Fibroblast of villous mesenchyme (primary cell): ENCODE measurements around the gene ERBB4. TPM values are rescaled to one million over a fixed set of nuclear protein-coding genes. Genes with fewer than 3 reads are reported as not detected.

Experiments
- DNase-seq: peaks from one replicate; pipeline ENCODE4 v3.0.0-alpha.2; 2010; ENCODE audit warnings: low read depth
- H3K4me3 ChIP-seq: 2 replicates; pipeline ENCODE4 v1.5.1; 2011; ENCODE audit warnings: low read depth, mild to moderate bottlenecking, low read length
- CTCF ChIP-seq: IDR thresholded peaks from 2 replicates; pipeline ENCODE4 v1.5.1; 2012; ENCODE audit warnings: low read depth, mild to moderate bottlenecking, low read length; ENCODE audit not compliant: insufficient read depth
- total RNA-seq: library from RNA; depleted of rRNA; stranded (reverse); fragments of >200 nt; gene quantifications from 2 replicates; pipeline ENCODE4 v1.2.3, GENCODE V29; 2012

The ERBB4 gene
- total RNA-seq, 1 donor = under 0.01 TPM

- H3K4me3 ChIP-seq = no peak overlapping the region
- TF ChIP-seq CTCF = no peak
- no peak for DNase-seq
Measured at GRCh38 chr2:212398316-212398715, 140.3 kb downstream of the ERBB4 start.

- no peak overlapping the region for H3K4me3 ChIP-seq
- no peak for DNase-seq
- no peak for TF ChIP-seq CTCF
Measured at GRCh38 chr2:212392544-212392943, 146.1 kb downstream of the ERBB4 start.

- DNase-seq = no peak
- TF ChIP-seq CTCF = no peak
- H3K4me3 ChIP-seq = no peak overlapping the region
Measured at GRCh38 chr2:212392043-212392442, 146.6 kb downstream of the ERBB4 start.

- H3K4me3 ChIP-seq = no peak overlapping the region
- DNase-seq = no peak
- no peak for TF ChIP-seq CTCF
Measured at GRCh38 chr2:212387146-212387545, 151.5 kb downstream of the ERBB4 start.

- no peak overlapping the region for H3K4me3 ChIP-seq
- DNase-seq = no peak
- no peak for TF ChIP-seq CTCF
Measured at GRCh38 chr2:212385241-212385640, 153.4 kb downstream of the ERBB4 start.

- no peak for TF ChIP-seq CTCF
- no peak overlapping the region for H3K4me3 ChIP-seq
- DNase-seq = no peak
Measured at GRCh38 chr2:212384027-212384426, 154.6 kb downstream of the ERBB4 start.

GRCh38 chr2:212381428-212382102, 157.0 kb downstream of the ERBB4 start:
- no peak overlapping the region for H3K4me3 ChIP-seq
- TF ChIP-seq CTCF = no peak
- no peak for DNase-seq
